GM21360 (cell line): ENCODE results near the gene TDRD7.

Experiments
- ATAC-seq: cut with Tn5 transposase; IDR thresholded peaks from one replicate; pipeline ENCODE4 v1.9.1; 2021; ENCODE audit warnings: mild to moderate bottlenecking, moderate library complexity; ENCODE audit not compliant: unreplicated experiment

The TDRD7 gene

GRCh38 chr9:97386733-97387503, 25.0 kb upstream of the TDRD7 start:
- peak; percentile 39 for ATAC-seq

- no peak for ATAC-seq
These were observed 24.4 kb upstream of the TDRD7 start for GRCh38 chr9:97387504-97387886.

DNA sequence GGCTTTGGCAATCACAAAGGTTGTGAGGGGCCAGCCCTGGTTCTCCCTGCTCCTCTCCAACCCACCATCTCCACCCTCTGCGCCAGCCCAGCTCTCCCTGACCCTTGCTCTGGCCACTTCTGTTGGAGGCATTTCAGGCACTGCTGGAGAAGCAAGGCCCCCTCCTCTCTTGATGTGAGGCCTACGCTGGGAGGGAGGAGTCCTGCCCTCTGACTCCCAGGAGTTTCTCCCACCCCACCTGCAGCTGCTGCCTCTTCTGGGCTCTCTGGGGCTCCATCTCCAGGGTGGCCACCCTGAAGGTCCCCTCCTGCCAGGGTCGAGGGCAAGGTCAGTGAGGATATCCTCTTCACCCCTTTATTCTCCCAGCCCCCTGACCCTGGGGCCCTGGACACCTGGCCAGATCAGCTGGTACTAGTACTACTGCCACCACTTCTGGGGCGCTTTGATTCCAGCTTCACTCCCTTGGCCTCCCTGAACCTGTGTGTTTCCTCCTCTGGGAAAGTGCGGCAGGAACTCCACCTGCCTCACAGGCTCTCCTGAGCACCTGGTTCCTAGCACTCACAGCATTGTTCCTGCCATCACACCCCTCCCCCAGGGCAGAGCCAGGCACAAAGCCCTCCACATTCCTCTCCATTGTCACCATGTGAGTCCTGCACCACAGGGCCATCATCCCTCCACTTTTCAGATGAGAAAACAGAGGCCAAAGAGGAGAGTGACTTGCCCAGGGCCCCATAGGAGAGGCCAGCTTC, 23.8 kb upstream of the TDRD7 start:
- ATAC-seq, result no peak

DNA sequence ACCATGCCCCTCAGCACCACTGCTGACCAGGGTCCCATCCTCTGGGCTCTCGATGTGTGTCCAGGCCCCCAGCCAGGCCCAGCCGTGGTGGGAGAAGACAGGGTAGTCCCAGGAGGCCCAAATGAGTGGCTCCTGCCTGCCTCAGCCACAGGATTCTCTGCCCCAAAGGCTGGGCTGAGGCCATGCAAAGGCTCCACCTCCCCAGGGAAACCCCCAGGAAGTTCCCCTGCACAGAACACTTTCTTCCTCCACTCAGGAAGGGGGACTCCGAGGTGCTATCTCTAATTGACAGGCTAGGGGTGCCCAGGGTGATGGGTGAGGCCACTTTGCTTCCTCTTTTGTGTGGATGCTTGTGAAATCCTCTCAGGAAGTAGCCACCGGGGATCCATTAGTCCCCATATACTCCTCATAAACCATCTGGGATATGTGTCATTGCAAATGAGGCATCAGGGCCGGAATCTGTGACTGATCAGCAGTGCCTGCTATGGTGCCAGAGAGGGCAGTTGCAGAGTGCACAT, 23.1 kb upstream of the TDRD7 start:
- peak; percentile 68 for ATAC-seq

GRCh38 chr9:97389249-97389648, 22.6 kb upstream of the TDRD7 start:
- ATAC-seq, result no peak

GRCh38 chr9:97390791-97391406, 21.0 kb upstream of the TDRD7 start:
- ATAC-seq, result no peak

DNA sequence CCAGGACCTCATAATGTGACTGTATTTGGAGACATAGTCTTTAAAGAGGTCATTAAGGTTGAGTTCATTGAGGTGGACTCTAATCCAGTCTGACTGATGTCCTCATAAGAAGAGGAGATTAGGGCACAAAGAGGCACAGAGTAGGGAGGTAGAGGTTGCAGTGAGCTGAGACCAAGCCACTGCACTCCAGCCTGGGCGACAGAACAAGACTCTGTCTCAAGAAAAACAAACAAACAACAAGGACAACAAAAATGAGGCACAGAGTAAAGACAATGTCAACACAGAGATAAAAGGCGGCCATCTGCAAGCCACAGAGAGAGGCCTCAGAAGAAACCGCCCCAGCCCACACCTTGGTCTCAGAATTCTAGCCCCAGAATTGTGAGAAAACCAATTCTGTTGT, 17.0 kb upstream of the TDRD7 start:
- no peak for ATAC-seq

DNA sequence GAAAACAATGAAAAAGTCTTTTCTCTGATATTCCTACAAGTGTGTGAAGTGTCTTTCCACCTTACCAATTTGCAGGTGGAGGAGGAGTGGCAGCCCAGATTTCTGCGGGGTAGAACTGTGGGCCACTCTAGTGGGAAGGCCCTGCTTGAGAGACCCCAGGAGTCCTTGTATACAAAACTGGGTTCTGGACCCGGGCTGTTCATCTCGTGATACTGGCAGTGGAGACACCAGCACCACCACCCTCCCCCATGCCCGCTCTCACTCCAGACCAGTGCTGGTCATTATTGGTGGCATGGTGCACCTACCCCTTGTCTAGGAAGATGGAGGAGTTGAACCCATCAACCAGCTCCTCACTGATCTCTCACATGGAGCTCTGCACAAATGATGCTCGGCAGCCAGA, 16.2 kb upstream of the TDRD7 start:
- no peak for ATAC-seq

DNA sequence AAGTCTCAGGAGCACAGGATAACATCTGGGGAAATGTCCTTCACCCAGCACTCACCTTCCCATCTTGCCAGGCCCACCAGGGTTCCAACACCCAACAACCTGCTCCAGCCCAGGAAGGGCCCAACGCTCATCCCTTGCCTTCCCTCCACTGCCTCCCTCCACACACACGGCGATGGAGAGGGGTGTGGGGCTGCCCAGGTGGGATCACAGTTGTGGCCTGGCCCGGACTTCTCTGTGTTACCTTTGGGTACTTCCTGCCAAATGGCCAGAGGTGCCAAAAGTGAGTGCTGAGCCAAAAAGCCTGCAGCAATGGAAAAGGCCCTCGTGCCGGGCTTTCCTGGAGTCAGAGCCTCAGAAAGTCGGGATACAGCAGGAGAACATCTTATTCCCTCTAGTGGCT, 15.6 kb upstream of the TDRD7 start:
- ATAC-seq, result no peak

DNA sequence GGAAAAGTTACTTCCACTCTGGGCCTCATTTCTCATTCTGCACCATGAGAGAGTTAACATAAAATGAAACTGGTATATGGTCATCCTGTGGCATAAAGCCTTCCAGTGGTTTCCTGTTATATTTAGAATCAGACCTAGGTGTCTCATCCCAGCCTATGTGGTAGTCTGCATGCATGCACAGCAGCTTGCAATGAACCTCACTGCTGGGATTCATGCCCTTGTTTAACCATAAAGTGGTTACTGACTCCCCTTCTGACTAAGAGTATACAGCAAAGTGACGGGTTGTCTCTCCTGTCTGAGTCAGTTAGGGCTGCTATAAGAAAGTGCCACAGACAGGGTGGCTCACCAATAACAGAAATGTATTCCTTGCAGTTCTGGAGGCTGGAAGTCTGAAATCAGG, 14.7 kb upstream of the TDRD7 start:
- ATAC-seq, result peak; percentile 39

GRCh38 chr9:97398999-97399758, 12.7 kb upstream of the TDRD7 start:
- peak; percentile 55 for ATAC-seq

GRCh38 chr9:97403746-97404316, 8.1 kb upstream of the TDRD7 start:
- no peak for ATAC-seq

DNA sequence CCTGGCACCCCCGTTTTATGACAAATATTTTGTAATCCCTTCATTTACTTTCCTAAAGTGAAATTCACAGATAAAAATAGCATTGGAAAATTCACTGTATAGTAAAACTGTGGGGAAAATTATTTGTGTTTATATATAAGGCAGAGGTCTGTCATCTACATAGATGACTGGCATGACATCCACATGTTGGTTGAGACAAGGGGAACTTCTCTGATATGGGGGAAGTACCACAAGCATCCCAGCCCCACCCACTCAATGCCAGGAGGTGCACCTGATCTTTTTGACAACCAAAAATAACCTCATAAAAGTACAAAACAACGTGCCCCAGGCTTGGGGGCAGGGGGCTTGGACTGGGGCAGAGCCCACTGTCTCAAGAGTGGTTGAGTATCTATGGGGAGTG, 6.3 kb upstream of the TDRD7 start:
- no peak for ATAC-seq

DNA sequence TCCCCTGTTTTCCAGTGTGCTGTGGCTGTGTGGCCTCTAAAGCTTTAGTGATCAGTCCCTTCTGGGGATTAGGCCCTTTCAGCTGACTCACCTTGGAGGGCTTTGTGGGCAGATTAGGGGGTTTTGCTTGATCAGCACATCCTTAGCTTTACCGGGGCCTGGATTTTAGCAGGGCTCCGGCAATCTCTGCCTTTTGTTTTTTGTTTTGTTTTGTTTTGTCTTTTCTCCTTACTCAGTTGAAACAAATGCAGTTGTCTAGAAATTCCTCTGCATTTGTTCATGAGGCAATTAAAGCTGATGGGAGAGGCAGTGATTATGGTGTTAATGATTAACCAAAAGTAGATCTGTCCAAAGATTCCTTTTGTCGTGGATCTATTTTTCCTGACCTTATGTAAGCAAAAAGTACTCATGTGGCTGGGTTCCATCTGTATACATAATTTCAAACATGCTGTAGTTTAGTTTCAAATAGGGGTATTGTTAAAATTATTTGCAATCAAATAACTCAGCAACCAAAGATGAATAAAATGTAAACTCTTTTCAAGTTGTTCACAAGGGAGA, 5.2 kb upstream of the TDRD7 start:
- ATAC-seq, result no peak

GRCh38 chr9:97408562-97408961, 3.3 kb upstream of the TDRD7 start:
- no peak for ATAC-seq

DNA sequence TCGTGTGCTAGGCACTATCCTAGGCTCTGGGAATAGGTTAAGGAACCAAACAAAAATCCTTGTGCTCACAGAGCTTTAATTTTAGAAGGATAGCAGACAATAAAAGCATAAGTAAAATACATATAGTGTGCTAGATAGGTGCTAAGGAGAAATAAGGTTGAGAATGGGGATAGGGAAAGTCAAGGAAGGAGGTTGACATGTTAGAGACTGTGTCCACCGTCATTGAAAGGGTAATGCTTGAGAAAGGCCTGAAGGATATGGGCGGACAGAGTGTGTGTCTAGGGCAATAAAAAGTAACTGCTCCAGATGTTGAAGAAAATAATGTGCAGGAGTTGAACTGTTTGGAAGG, 482 bp upstream of the TDRD7 start:
- ATAC-seq, result peak; percentile 0

- no peak for ATAC-seq
These were observed 910 bp downstream of the TDRD7 start for GRCh38 chr9:97412626-97413385.

DNA sequence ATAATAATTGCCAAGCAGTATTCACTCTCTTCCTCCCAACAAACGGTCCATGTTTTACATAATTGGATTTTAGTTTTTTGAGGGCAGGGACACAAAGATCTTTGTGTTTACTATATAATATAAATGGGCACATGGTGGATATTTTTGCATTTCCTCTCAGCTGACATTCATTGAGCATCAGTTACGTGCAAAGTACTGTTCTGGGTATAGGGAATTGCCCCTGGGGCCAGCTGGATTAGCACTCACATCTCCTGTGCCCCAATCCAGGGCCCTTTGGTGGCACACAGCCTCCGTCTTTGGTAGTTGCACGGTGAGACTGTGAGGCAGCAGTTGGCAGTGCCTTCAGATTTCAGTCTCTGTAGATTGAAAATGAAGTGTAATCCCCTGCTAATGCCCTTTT, 1.6 kb downstream of the TDRD7 start:
- ATAC-seq, result no peak

DNA sequence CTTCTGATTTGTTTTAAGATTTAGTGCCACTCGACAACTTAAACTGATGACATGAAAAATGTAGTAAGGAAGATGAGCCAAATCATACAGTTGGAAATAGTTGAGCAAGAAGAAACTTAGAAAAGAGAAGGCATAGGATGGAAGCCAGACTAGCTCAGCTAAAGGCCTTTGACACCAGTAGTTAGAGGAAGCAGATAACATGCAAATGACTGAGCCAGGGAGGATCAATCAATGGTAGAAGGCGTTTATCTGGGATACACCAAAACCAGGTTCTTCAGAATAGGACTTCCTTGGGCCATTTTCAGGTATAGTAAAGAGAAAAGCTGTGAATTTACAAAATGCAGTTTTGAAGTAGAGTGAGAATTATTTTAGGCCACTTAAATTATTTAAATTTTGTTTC, 3.2 kb downstream of the TDRD7 start:
- no peak for ATAC-seq

DNA sequence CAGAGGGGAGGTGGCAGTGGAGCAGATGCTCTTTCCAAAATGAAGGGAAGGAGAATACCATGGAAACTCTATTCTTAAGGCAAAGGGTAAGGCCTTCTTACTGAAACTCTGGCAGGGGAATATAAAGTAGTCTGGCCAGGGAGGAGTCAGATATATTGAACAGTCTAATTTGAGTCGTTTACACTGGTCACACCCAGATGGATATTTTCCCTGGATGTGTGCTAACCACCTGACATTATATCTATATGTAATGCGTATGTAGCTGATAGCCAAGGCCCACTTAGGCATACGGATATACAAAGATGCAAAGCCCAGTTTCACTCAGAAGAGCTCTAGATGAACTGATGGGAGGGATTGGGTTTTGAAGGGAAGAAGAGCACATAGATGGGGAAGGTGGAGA, 7.0 kb downstream of the TDRD7 start:
- ATAC-seq, result no peak
